ENCODE results near the gene MYH7B. TPM values are rescaled to one million over a fixed set of nuclear protein-coding genes. Genes with fewer than 3 reads are reported as not detected.

The MYH7B gene
- total RNA-seq, 2 donors from 2014 or later = 0.14 to 0.27 TPM

DNA sequence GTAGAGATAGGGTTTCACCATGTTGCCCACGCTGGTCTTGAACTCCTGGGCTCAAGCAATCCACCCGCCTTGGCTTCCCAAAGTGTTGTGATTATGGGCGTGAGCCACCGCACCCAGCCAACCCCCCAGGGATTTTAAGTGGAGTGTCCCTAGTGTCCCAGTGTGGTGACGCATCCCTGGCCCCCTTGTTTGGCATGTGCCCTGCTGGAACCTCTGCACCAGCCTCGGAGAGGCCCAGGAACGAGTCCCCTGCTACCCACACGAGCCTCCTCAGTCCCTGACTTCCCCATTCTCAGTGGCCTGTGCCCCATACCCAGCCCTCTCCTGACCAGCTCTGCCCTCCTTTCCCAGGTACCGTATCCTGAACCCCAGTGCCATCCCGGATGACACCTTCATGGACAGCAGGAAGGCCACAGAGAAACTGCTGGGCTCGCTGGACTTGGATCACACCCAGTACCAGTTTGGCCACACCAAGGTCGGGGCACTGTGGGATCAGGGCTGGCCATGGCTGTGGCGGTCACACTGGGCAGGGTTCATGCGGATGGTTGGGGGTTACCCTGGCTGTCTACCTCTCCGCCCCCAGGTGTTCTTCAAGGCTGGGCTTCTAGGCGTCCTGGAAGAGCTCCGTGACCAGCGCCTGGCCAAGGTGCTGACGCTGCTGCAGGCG is 37.2 kb downstream of the MYH7B start:
- H3K27me3 ChIP-seq (replicated peaks; ENCODE audit: insufficient read depth) = no peaks in the 10 kb centered on the region
- TF ChIP-seq CTCF (IDR thresholded peaks at IDR 0.05) = no peak
- H3K27ac ChIP-seq = no peak overlapping the region
- H3K9me3 ChIP-seq = no peaks in the 10 kb centered on the region
- DNase-seq (ENCODE audit: low spot score) = no peak
- no peak for ATAC-seq (ENCODE audit: insufficient number of reproducible peaks, low FRiP score, low read depth)
- H3K4me3 ChIP-seq = no peak overlapping the region
- H3K4me1 ChIP-seq (ENCODE audit: control insufficient read depth in 1 of 2, low read depth in 2 of 2) = no peaks in the 10 kb centered on the region
- H3K36me3 ChIP-seq = peaks cover 25% of the 10 kb centered on the region

- ATAC-seq (ENCODE audit: insufficient number of reproducible peaks, low FRiP score, low read depth) = no peak
- H3K27me3 ChIP-seq (replicated peaks; ENCODE audit: insufficient read depth) = no peaks in the 10 kb centered on the region
- H3K36me3 ChIP-seq = peaks cover 36% of the 10 kb centered on the region
- no peak overlapping the region for H3K4me3 ChIP-seq
- no peak overlapping the region for H3K27ac ChIP-seq
- H3K4me1 ChIP-seq (ENCODE audit: control insufficient read depth in 1 of 2, low read depth in 2 of 2) = no peaks in the 10 kb centered on the region
- no peak for TF ChIP-seq CTCF (IDR thresholded peaks at IDR 0.05)
- no peaks in the 10 kb centered on the region for H3K9me3 ChIP-seq
- no peak for DNase-seq (ENCODE audit: low spot score)
Measured at GRCh38 chr20:34993941-34994508, 38.4 kb downstream of the MYH7B start.

DNA sequence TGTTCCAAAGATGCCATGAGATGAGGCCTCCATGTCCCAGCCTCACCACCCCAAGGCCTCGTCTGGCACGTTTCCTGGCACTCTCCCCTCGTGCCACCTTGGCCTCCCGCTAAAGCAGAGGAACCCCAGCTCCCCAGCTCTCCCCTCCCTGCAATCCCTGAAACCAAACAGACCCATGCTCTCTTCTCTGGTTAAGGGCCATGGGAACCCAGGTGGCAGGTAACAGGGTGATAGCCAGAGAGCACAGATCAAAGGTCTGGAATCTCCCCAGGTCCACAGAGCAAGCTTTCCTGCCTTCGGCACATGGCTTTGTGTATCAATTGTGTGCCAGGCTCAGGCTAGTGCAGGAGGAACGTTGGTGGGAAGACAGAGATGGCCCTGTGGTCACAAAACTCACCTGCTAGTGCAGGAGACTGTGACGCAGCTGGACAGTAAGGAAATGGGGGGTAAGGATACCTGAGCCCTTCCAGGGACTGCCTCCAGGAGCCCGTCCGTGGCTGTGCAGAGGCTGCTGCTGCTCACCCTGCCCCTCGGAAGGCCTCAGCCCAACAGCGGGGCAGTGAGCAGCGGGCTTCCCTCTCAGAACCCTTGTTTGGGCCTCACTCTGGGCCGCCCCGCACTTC is 39.0 kb downstream of the MYH7B start:
- Histone ChIP-seq H3K4me3 (no peak overlapping the region), H3K4me1 (ENCODE audit: control insufficient read depth in 1 of 2, low read depth in 2 of 2) (no peaks in the 10 kb centered on the region), H3K36me3 (peaks cover 40% of the 10 kb centered on the region), H3K9me3 (no peaks in the 10 kb centered on the region), H3K27ac (no peak overlapping the region), H3K27me3 (replicated peaks; ENCODE audit: insufficient read depth) (no peaks in the 10 kb centered on the region)
- DNase-seq (ENCODE audit: low spot score) (no peak), ATAC-seq (ENCODE audit: insufficient number of reproducible peaks, low FRiP score, low read depth) (no peak)
- no peak for TF ChIP-seq CTCF (IDR thresholded peaks at IDR 0.05)

DNA sequence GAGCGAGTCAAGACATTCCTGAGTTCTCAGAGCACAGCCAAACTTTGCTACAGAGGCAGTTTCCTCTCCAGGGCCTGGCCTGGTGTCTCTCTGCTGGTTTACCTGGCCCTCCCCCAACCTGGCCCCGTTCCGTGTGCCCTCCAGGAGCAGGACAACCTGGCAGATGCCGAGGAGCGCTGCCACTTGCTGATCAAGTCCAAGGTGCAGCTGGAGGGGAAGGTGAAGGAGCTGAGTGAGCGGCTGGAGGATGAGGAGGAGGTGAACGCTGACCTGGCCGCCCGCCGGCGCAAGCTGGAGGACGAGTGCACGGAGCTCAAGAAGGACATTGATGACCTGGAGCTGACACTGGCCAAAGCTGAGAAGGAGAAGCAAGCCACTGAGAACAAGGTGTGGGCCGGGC is 39.5 kb downstream of the MYH7B start:
- no peak overlapping the region for H3K4me3 ChIP-seq
- no peak for TF ChIP-seq CTCF (IDR thresholded peaks at IDR 0.05)
- peaks cover 45% of the 10 kb centered on the region for H3K36me3 ChIP-seq
- H3K9me3 ChIP-seq = no peaks in the 10 kb centered on the region
- no peaks in the 10 kb centered on the region for H3K4me1 ChIP-seq (ENCODE audit: control insufficient read depth in 1 of 2, low read depth in 2 of 2)
- ATAC-seq (ENCODE audit: insufficient number of reproducible peaks, low FRiP score, low read depth) (no peak), DNase-seq (ENCODE audit: low spot score) (no peak)
- H3K27ac ChIP-seq = no peak overlapping the region
- H3K27me3 ChIP-seq (replicated peaks; ENCODE audit: insufficient read depth) = no peaks in the 10 kb centered on the region

DNA sequence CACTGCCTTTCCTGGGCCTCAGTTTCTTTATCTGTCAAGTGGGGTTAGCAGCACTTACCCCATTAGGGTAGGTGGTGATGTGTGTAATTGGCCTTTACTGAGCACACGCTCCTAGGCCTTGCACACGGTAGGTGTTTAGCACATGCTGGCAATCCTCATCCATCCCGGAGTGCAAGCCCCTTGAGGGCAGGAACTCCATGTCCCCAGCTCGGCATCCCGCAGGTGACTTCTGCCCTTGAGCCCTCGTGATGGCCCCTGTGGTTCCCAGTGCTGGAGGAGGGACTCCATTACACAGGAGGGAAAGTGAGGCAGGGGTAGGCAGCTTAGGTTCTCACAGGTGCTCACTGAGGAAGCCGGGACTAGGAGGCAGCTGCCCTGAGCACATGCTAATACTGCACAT is 40.0 kb downstream of the MYH7B start:
- DNase-seq (ENCODE audit: low spot score) = no peak
- H3K4me1 ChIP-seq (ENCODE audit: control insufficient read depth in 1 of 2, low read depth in 2 of 2) = no peaks in the 10 kb centered on the region
- no peaks in the 10 kb centered on the region for H3K27me3 ChIP-seq (replicated peaks; ENCODE audit: insufficient read depth)
- peaks cover 49% of the 10 kb centered on the region for H3K36me3 ChIP-seq
- no peak for ATAC-seq (ENCODE audit: insufficient number of reproducible peaks, low FRiP score, low read depth)
- no peak overlapping the region for H3K4me3 ChIP-seq
- H3K27ac ChIP-seq = no peak overlapping the region
- no peaks in the 10 kb centered on the region for H3K9me3 ChIP-seq
- no peak for TF ChIP-seq CTCF (IDR thresholded peaks at IDR 0.05)
